Cerebellar nuclear complex (tissue), 1 donor: ENCODE data around the gene IQCH.

Source experiments
- DNase-seq, 2 experiments: peaks; one replicate each; lab custom pipeline; 2025; lab: John Stamatoyannopoulos, UW

IQCH gene

DNA sequence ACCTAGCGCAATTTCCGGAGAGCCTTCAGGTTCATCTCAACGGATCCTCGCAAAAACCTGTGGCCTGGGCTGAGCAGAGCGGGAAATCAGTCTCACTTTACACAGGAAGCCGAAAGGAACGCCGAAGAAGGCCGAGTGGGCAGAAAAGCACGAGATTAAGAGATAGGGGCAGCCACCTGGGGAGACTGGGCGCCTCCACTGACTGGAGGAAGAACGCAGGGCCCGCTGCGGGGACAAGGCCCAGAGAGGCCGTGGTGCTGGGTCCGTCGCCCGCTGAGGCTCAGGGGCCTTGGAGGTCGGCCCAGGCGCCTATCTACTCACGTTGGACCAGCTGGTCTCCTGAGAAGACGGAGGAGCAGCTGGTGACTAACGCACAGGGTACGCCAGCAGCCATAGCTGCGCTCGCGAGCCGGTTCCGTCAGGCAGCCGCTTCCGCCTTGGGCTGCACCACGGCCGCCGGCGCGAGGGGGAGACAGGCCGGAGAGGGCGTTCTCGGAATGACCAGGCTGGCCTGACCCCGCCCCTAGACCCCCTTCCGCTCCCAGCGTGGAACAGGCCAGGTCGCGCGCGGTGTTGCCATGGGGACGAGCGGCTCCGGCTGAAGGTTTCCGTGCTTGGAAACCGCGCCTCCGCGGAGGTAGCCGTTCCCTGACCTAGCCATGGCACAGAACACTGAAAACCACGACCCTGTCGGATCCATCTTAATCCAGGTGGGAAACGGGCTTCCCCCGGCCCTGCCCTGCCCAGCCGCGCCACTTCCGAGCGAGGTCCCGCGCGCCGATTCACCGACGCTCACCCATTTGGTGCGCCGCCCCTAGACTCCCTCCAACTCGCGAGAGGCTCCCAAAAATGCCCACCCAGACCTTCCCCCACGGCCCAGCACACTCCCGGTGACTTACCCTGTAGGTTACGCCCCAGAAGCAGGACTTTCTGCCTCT lies at the start of gene IQCH, which contains the start of gene AAGAB:
Gene IQCH (plus strand): TSS at position 549 of the 938 bp plus-strand sequence. CDS start 111 bp downstream, at position 660.
Gene AAGAB (minus strand): TSS at position 424 of the 938 bp plus-strand sequence. CDS start 30 bp downstream, at position 394.
- peak; percentile 73 to 97 for DNase-seq

DNA sequence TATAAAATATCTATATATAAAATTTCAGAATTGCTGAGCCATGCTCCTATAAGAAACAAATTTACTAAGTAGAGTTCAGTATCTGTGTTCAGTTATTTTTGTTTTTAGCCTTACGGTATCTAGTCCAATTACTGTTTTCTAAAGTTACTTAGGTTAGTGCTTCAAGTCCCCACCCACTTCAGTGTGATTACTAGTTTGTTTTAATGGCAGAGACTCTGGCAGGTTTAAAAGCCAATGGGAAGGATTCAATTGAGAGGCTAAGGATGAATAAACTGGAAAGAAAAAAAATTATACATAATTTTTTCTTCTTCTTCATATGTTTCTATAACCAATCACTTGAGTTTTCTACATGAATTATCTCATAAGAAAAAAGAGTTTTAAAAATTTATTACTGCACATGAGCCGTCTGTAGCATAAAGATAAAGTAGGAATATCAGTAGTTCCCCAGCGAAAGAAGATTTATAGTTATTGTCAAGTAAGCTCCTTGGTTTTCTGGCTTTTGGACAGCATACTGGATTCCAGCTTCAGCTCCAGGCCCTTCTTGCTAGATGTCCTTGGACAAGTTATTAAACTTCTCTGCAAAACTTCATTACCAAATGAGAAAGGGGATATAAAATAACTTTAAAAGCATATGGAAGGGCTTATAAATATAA lies 46.9 kb upstream of the IQCH start:
- DNase-seq = no peak

DNA sequence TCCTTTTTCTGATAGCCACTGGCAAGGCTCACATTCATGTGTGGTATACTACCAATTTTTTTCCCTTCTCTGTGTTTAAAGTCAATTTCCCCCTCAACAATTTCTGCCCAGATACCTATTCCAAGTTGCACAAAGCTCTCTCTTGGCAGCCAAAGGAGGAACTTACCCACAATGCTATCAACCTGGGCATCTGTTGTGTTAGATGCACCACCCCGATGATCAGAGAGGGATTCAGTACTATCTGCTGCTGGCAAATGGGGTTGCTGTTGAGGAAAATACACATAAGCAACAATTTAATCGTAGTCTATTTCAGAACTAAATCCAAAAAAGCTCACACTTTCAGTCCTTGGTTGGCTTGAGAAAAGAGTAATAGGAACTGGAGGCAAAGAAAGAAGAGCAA lies 46.2 kb upstream of the IQCH start:
- DNase-seq = no peak

DNA sequence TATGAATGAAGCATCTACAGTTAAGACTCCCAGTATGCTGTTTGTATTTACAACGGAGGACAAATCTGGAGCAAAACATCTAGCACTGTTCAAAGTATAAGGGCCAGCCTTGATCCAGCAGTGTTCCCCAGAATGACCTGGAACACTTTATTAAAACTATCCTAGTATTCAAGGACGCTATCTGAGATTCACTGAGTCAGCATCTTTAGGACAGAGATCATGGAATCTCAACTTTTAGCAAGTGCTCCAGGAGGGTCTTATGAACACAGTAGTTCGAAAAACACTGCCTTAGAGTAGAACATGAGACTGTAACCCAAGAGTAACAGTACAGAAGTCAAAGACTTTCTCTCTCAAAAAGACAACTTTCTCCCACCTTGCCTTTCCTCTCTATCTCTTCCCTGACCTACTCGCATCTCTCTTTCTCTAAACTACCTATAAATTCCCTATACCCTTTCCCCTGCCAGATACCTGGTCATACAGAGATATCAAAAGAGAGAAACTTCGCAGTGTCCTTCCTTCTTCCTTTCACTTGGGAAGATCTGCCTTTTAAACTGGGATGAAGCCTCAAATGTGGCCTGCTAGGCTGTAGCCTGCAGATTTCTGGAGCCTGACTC lies 43.9 kb upstream of the IQCH start:
- DNase-seq = no peak

DNA sequence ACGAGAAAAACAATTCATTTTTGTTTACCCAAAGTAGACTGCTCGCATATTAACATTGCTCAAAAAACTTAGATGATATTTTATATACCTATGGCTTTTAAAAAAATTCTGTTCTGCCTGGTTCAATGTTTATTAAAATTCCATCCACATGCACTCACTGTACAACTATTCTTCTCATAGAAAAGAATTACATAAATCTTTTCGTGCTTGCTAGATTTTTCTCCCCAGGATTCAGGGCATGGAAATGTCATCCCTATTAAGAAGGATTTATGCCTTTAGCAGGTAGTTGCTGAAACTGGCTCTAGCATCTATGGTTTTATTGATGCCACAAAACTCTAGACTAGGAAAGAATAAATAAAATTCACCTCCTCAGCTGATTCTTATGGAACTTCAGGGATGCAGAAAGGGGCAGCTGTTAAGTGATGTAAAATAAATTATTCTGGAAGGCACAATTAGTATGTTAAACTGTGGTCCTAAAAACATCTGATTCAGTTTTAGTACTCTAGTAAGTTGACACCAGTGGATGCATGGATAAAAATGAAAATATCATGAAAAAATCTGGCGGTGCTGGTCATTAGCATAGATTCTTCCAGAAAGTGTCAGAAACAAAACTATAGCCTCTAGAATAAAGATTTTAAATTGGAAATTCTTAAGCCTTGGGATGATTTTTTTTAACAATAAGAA lies 41.8 kb upstream of the IQCH start:
- no peak for DNase-seq

DNA sequence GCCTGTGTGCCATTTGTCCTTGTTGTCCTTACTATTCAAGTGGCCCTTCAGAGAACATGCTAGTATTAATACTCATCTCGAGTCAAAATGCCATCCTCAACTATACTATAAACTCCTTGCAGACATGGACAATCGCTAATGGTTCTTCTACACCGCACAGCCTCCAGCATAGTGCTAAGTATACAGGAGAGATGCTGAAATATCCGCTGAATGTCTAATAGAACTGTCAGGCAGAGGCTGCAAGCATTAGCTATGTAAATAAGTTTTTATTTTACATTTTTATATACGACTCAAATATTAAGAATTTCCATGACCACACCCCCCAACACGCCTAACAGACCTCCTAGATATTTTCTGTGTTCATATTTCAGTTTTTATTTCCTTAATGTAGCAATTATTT lies 39.5 kb upstream of the IQCH start:
- DNase-seq = no peak

DNA sequence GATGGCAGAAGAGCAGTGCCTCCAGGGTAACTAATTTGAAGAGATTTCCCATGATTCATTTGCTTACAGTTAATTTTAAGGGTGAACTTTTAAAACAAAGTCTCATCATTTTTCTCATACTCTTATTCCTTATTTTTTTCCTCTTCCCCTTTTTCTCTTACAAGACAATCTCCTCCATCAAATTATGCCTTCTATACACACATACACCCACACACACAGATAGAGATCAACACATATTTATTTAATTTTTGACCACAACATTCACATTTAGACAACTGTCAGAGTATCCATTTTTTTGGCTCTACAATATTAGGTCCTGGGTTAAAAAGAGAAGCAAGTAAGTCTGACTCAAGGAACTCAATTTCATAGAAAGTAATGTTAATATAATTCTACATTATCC lies 37.7 kb upstream of the IQCH start:
- DNase-seq = no peak

DNA sequence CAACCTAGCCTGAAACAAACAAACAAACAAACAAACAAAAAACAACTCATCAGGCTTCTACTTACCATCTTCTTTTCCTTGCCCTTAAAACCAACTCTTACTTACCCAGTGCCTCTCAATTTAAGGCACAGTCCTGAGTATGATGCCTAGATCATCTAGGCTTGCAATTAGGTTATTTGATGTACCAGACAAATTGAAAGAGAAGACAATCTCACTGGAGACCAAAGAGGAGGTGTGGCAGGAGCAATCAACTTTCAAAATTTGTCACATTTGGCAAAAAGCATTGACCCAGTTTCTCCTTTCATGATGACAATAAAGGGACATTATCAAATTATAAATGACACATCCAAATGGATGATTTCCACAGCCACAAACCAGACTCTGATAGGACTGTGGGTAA lies 36.2 kb upstream of the IQCH start:
- DNase-seq = no peak

DNA sequence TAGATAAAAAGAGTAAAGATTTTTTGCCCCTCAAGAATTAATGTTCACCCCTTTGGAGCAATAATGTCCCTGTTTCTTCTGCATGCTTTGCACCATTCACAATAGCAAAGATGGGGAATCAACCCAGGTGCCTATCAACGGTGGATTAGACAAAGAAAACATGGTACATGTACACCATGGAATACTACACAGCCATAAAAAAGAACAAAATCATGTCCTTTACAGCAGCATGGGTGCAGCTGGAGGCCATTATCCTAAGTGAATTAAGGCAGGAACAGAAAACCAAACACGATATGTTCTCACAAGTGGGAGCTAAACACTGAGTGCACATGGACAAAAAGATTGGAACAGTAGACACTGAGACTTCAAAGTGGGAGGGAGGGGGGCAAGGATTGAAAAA lies 35.3 kb upstream of the IQCH start:
- no peak for DNase-seq

DNA sequence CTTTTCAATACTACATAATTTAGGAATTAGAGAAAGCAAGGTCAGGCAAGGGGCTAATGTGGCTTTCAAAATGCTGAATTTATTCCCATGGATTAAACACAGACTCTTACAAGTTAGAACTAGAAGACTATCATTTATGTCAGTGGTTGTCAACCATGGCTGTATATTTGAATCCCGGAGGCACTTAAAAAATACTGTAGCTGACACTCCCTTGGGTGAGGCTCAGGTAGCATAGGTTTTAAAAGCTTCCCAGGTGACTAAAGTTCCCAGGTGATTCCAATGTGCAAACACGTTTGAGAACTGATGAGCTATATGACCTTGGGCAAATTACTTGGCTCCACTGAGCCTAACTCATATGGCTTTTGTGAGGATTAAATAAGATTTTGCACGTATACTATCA lies 29.7 kb upstream of the IQCH start:
- DNase-seq = no peak

DNA sequence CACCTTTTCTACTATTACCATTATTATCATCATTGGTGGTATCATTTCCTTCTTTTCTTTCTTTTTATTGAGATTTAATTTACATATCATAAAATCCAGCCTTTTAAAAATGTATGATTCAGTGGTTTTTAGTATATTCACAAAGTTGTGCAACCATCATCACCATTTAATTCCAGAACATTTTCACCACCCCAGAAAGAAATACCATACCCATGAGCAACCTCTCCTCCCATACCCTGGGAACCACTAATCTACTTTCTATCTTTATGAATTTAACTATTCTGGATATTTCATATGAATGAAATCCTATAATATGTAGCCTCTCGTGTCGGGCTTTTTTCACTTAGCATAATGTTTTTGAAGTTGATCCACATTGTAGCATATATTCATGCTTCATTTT lies 29.2 kb upstream of the IQCH start:
- DNase-seq = no peak

DNA sequence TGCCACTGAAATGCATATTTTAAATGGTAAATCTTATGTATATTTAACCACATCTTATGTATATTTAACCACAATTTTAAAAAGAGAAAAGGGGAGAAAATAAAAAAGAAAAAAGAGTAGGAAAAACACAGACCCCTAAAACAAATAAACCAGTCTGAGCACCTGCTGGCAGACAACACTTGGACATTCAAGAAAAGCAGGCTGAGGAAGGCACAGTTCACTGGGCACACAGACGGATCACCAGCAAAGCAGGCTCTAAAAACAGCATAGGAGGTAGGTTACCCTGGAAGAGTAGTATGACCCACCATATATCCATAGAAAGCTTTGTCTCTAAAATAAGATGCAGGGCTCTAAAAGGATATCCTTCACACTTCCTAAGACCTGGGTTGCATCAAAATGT lies 27.2 kb upstream of the IQCH start:
- DNase-seq = no peak

DNA sequence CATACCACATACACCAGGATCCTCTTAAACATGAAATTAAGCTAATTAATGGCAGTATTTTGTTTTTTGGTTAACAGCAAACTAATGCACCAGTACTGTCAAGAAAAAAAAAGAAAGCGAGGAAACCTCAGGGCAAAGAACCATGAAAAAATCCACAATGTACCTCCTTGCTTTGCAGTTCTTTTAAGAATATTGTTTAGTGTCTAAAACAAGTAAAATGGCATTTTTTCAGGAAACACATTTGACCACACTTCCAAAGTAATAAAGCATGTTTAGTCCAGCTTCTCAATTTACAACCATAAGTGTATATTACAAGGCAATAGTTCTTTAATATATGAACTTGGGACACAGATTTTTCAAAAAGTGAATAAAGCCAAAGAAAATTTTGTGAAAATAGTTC lies 26.7 kb upstream of the IQCH start:
- no peak for DNase-seq

DNA sequence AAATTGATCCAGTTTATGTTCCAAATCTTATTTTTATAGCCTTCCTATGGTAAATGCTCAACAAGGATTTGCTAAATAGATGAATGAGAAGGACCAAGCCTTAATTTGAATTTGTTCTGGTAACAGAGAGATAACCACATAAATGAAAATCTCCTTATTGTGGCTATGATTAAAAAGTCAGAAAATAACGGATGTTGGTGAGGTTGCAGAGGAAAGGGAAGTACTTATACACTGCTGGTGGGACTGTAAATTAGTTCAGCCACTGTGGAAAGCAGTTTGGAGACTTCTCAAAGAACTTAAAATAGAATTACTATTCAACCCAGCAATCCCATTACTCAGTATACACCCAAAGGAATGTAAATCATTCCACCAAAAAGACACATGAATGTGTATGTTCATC lies 26.3 kb upstream of the IQCH start:
- no peak for DNase-seq

DNA sequence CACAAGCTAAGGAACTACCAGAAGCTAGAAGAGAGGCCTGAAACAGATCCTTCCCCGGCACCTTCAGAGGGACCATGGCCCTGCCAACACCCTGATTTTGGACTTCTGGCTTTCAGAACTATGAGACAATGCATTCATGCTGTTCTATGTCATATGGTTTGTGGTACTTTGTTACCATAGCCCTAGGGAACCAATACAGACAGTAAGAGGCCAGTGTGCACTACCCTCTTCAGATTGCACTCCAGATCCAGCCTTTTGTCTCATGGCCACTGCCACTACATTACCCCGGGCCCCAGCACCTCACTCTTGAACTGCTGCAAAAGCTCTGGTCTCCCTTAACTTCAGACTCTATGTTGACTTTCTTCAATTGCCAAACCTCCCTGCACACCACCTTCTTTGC lies 24.1 kb upstream of the IQCH start:
- no peak for DNase-seq

DNA sequence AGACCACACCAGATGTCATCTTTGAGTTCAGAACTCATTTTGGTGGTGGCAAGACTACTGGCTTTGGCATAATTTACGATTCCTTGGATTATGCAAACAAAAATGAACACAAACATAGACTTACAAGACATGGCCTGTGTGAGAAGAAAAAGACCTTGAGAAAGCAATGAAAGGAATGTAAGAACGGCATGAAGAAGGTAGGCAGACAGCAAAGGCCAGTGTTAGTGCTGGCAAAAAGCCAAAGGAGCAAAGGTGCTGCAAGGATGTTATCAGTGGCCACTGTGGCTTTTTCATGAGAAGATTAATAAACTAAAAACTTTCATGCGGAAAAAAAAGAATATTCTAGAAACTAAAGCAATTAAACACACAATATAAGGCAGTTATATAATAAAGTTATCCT lies 22.0 kb upstream of the IQCH start:
- DNase-seq = no peak

DNA sequence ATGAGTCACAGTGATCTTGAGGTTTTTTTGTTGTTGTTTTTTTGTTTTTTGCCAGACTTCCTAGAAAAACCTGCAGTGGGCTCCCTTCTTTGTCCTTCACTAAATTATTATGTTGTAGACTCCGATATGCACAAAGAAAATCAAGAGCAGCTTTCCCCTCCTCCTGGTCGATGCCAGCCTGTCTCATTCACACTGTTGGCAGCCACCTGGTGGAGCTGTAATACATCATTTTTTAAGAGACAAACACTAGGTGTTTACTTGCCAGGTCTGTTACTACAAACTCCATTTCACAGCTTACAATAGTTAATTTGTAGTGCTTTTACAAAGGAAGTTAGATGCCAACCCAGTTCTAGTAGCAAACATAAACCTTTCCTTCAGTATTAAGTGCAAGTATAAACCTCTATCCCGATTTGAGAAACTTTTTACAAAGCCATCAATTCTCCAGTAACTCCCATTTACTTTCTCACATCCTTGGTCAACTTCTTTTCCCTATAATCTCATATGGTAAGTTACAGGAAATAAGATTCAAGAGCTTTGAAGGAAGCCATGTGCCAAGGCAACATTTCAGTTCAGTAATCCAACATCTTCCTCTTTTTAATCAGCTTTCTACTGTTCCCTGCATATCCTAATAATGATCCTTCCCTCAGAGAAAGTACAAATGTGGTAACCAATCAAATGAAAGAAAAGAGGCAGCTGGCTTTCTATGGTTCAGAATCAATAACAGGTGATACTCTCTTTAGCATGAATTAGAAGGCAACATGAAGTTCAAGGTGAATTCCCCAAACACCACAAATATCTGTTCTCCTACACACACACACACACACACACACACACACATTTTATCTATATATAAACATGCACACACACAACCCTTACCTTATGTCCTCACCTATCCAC lies 14.1 kb upstream of the IQCH start:
- DNase-seq = no peak

DNA sequence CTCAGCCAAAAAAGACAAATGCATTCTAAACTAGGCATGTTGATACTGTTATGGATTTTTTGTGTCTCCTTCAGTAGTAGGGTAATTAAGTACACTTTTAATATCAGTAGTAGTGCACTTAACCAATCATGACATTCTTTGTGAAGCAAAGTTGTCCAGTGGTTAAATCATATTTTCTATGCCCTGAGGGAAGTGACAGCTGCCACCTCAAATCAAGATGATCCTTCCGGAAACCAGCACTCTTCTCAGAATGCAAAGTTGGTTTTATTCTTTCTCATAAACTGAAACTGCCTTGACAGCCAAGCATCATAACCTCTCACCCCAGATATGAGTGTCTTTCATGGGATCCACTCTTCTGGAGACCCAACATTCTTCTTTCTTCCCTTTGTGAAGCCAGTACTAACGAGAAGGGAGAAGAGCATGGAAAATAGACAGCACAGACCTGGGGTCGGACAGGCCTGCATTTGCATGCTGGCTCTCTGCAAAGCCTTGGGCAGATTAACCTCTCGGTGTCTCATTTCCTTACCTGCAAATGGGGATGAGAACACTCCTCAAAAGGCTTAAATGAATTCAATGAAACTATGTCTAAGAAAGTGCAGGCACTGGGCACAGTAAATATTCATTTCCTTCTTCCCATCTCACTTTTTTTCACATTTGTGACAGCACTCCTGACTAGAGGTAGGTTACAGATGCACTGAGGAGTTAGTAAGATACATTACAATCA lies 13.3 kb upstream of the IQCH start:
- no peak for DNase-seq

DNA sequence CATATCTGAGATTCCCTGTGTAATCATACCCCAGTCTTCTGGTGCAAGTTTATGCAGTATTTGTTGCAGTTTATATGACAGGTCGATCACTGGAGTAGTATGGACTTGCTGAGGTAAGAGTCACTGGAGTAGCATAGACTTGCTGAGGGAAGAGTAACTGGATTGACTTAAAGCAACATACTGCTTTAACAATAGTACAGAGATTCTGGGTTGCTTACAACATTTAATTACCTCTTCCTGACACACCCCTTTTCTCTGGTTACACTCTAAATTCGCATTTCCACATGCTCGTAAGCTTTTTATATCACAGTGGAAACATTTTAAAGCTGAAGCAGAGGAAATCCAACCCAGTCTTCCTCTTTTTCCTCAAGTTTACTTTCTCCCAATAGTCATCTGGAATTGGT lies 11.9 kb upstream of the IQCH start:
- no peak for DNase-seq

DNA sequence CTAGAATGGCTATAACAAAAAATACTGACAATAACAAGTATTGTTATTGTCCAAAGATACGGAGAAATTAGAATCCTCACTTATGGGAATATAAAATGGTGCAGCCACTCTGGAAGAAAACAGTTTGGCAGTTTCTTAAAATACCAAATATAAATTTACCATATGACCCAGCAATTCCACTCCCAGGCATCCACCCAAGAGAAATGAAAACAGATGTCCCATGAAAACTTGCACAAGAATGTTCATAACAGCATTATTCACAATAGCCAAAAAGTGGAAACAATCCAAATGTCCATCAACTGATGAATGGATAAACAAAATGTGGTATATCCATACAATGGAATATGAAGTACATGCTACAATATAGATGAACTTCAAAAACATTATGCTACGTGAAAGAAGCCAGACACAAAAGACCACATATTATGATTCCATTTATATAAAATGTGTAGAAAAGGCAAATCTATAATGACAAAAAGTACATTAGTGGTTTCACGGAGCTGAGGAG lies 9.6 kb upstream of the IQCH start:
- no peak for DNase-seq
